Endothelial cell of umbilical vein (primary cell): ENCODE results near the gene ALPK1. TPM values are rescaled to one million over a fixed set of nuclear protein-coding genes. Genes with fewer than 3 reads are reported as not detected.
"Not testable (repeated sequence)": the region's sequence is repeated elsewhere in the genome, so short reads cannot be mapped to it uniquely, and the experiment has no call there.

ENCODE experiments used
- BruUV-seq: library from RNA; stranded (reverse); fragments of 400-500 nt; replicated peaks from 2 replicates; lab custom pipeline; 2021; lab: Mats Ljungman, UMichigan
- CTCF ChIA-PET: fragments of 300-600, 350-600 bp; sonication (Branson Sonifier 250); formaldehyde crosslinking; loops from one replicate; lab custom pipeline; 2021; ENCODE audit warnings: antibody characterized with exemption, inconsistent platforms; lab: Charles Lee
- POLR2A ChIA-PET: fragments of 300-600, 350-600 bp; sonication (Branson Sonifier 250); formaldehyde crosslinking; loops from one replicate; lab custom pipeline; 2021; ENCODE audit warnings: antibody characterized with exemption, inconsistent platforms; lab: Charles Lee
- DNase-seq: peaks from one replicate; pipeline ENCODE4 v3.0.0-alpha.2; 2011; ENCODE audit warnings: low read depth, low spot score
- FAIRE-seq: peaks from 2 replicates; lab custom pipeline; 2011; peaks lifted over from hg19 to GRCh38; lab: Jason Lieb, UNC
- H2AFZ ChIP-seq: 2 replicates; pipeline ENCODE4 v1.6.0; 2012; ENCODE audit warnings: low read depth, low read length, control low read depth, inconsistent platforms
- H3K27ac ChIP-seq: 2 replicates; pipeline ENCODE4 v1.5.1; 2011; ENCODE audit warnings: low read depth, mild to moderate bottlenecking, control low read depth, low read length, moderate library complexity; ENCODE audit not compliant: insufficient read depth
- H3K27me3 ChIP-seq, 2 experiments: 2 replicates each; pipeline versions ENCODE4 v1.6.0 to v1.6.1; 2011; ENCODE audit warnings: low read length in 2 of 2, mixed read lengths in 1 of 2; ENCODE audit not compliant: control insufficient read depth in 2 of 2, insufficient read depth in 2 of 2
- H3K36me3 ChIP-seq, 2 experiments: 2 replicates in 1 of 2; 3 replicates in 1 of 2; pipeline ENCODE4 v1.5.1; 2011; ENCODE audit warnings: low read length in 2 of 2, mild to moderate bottlenecking in 1 of 2, moderate library complexity in 1 of 2; ENCODE audit not compliant: control insufficient read depth in 2 of 2, insufficient read depth in 2 of 2; ENCODE audit errors: extremely low read depth in 1 of 2
- H3K4me1 ChIP-seq: 3 replicates; pipeline ENCODE4 v1.5.1; 2011; ENCODE audit warnings: mild to moderate bottlenecking, low read length; ENCODE audit not compliant: control insufficient read depth, insufficient read depth; ENCODE audit errors: extremely low read depth
- H3K4me2 ChIP-seq: 2 replicates; pipeline ENCODE4 v1.6.1; 2011; ENCODE audit warnings: low read length, control low read depth, mixed read lengths; ENCODE audit not compliant: insufficient read depth
- H3K4me3 ChIP-seq, 3 experiments: fragments of 200-600 bp in 1 of 3; sonication (generic), shearing (Covaris generic) in 1 of 3; replicated peaks in 1 of 3; 2 replicates each; pipeline ENCODE4 v1.5.1; 2011 to 2016; ENCODE audit warnings: control low read depth in 3 of 3, low read length in 3 of 3, mild to moderate bottlenecking in 2 of 3, inconsistent platforms in 1 of 3, low read depth in 1 of 3, moderate library complexity in 1 of 3; ENCODE audit not compliant: insufficient read depth in 1 of 3
- H3K79me2 ChIP-seq: 2 replicates; pipeline ENCODE4 v1.6.0; 2012; ENCODE audit warnings: low read length, inconsistent platforms; ENCODE audit not compliant: control insufficient read depth, insufficient read depth
- H3K9ac ChIP-seq: replicated peaks from 2 replicates; pipeline ENCODE3; 2011; ENCODE audit warnings: low read length, control low read depth; ENCODE audit not compliant: insufficient read depth; ENCODE audit errors: extremely low read depth
- H3K9me1 ChIP-seq: replicated peaks from 3 replicates; pipeline ENCODE4 v1.6.0; 2011; ENCODE audit warnings: mild to moderate bottlenecking, low read length; ENCODE audit not compliant: control insufficient read depth, insufficient read depth; ENCODE audit errors: extremely low read depth
- H3K9me3 ChIP-seq: replicated peaks from 2 replicates; pipeline ENCODE4 v1.5.1; 2012; ENCODE audit warnings: low read length, inconsistent platforms; ENCODE audit not compliant: control insufficient read depth, insufficient read depth
- H4K20me1 ChIP-seq: replicated peaks from 2 replicates; pipeline ENCODE3; 2011; ENCODE audit warnings: mild to moderate bottlenecking, low read length; ENCODE audit not compliant: control insufficient read depth, insufficient read depth; ENCODE audit errors: extremely low read depth
- FOS ChIP-seq: IDR thresholded peaks from 2 replicates; pipeline ENCODE4 v1.6.1; 2011; ENCODE audit warnings: mild to moderate bottlenecking, low read length, moderate library complexity, borderline replicate concordance; ENCODE audit not compliant: insufficient read depth
- GATA2 ChIP-seq: IDR thresholded peaks from 2 replicates; pipeline ENCODE4 v1.7.0; 2011; ENCODE audit warnings: low read depth, mild to moderate bottlenecking, moderate library complexity, mixed read lengths, low read length; ENCODE audit not compliant: insufficient read length, insufficient read depth
- MYC ChIP-seq: IDR thresholded peaks from one replicate; pipeline ENCODE4 v1.6.1; 2011; ENCODE audit warnings: mild to moderate bottlenecking, low read depth, low read length
- POLR2A ChIP-seq: IDR thresholded peaks from 2 replicates; pipeline ENCODE4 v1.6.1; 2012; ENCODE audit warnings: low read depth, mild to moderate bottlenecking, control low read depth, low read length
- dilution Hi-C: fragments of 300-500 bp; cut with MboI; formaldehyde crosslinking; loops from one replicate; pipeline ENCODE4 v1.15.0; 2019; ENCODE audit warnings: low sequenced_read_pairs; ENCODE audit not compliant: extremely low pct_ligation_motif_present
- intact Hi-C: fragments of 100-400 bp; cut with micrococcal nuclease; formaldehyde crosslinking; loops from one replicate; pipeline ENCODE4 v1.10.0; 2022
- polyA plus RNA-seq, 4 experiments: library from polyadenylated mRNA; depleted of rRNA in 3 of 4; stranded (reverse) in 3 of 4; unstranded in 1 of 4; fragments of >200 nt; gene quantifications; 2 replicates each; pipeline versions ENCODE4 v1.2.1 to v1.2.3, GENCODE V29; 2011 to 2012; ENCODE audit warnings: missing spikeins in 1 of 4
- total RNA-seq: library from RNA; stranded (reverse); gene quantifications from 2 replicates; pipeline ENCODE4 v1.2.3, GENCODE V29; 2021

The ALPK1 gene
- total and polyA plus RNA-seq, 2 donors (not counting 3 experiments of a cell fraction or from before 2014, with no cell fraction given), result 1.4 to 5.5 TPM

DNA sequence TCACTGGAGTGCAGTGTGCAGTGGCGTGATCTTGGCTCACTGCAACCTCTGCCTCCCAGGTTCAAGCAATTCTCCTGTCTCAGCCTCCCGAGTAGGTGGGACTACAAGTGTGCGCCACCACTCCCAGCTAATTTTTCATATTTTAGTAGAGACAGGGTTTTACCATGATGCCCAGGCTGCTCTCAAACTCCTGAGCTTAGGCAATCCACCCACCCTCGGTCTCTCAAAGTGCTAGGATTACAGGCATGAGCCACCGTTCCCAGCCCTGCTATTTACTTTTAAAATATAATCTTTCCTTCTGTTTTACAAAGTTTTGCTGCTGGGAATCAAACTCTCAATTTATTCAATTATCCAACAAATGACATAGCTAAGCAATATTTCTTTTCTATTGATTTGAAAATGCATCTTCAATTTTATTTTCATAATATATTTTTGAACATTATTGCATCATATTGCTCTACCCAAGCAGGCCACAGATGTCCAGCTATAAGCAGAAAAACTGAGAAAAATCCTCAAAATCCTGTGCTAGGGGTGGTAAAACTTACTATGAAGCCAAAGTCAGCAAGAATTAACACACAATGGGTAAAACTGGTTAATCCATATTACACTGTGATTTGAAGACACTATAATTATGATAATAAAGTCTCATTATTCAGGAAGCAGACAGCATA is 16.6 kb upstream of the ALPK1 start:
- no peaks in the 10 kb centered on the region for H3K9me3 ChIP-seq
- H3K9me1 ChIP-seq, result no peaks in the 10 kb centered on the region
- ChIA-PET POLR2A (no interaction called here), CTCF (interaction anchor here (1.6 to 2.6 kb wide), 2 partner anchors 11 to 13 kb away, joined by 4 to 13 read pairs; no protein-coding TSS in a partner anchor)
- H3K79me2 ChIP-seq, result peaks cover 45% of the 10 kb centered on the region
- H3K4me2 ChIP-seq, result no peak overlapping the region
- DNase-seq (no peak), FAIRE-seq (no peak)
- peaks cover 2 to 4% of the 10 kb centered on the region in 2 experiments for H3K36me3 ChIP-seq
- no peak overlapping the region for H3K27ac ChIP-seq
- H3K4me3 ChIP-seq, result no peak overlapping the region
- peaks cover 12% of the 10 kb centered on the region for H3K4me1 ChIP-seq
- no peaks in the 10 kb centered on the region for H4K20me1 ChIP-seq
- BruUV-seq, result no TSS peak
- H3K9ac ChIP-seq, result no peak overlapping the region
- H3K27me3 ChIP-seq, result no peaks in the 10 kb centered on the region
- TF ChIP-seq MYC (no peak), POLR2A (no peak), GATA2 (no peak), FOS (no peak)
- H2AFZ ChIP-seq, result no peak overlapping the region
- dilution Hi-C loops, result no loop called here
- intact Hi-C loops, result no loop called here

DNA sequence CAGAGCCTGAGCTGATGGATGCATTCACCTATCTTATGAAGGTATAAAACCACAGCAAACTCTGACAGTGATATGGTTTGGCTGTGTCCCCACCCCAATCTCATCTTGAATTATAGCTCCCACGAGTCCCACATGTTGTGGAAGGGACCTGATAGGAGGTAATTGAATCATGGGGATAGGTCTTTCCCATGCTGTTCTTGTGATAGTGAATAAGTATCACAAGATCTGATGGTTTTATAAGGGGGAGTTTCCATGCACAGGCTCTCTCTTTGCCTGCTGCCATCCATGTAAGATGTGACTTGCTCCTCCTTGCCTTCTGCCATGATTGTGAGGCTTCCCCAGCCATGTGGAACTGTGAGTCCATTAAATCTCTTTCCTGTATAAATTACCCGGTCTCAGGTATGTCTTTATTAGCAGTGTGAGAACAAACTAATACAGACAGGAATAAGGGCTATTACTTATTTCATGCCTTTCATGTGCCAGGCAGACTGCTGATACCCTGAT is 15.2 kb upstream of the ALPK1 start:
- POLR2A ChIA-PET, H3K4me3 ChIP-seq, DNase-seq, H3K4me2 ChIP-seq, H3K27me3 ChIP-seq, dilution Hi-C loops, H2AFZ ChIP-seq, H3K9me3 ChIP-seq, H3K36me3 ChIP-seq, BruUV-seq, H3K9ac ChIP-seq, FAIRE-seq, H3K9me1 ChIP-seq, H4K20me1 ChIP-seq, H3K27ac ChIP-seq, intact Hi-C loops: not testable (repeated sequence)
- H3K79me2 ChIP-seq, result peaks cover 46% of the 10 kb centered on the region
- CTCF ChIA-PET, result interaction anchor here (2.6 kb wide), 1 partner anchor 15 kb away, joined by 13 read pairs; no protein-coding TSS in a partner anchor
- H3K4me1 ChIP-seq, result peaks cover 16% of the 10 kb centered on the region
